NOMO-1 treated with dmso at 0.1 percent for 144 hours (cell line): ENCODE measurements around the gene SNAP23.

Experiments
- DNase-seq: peaks from one replicate; lab custom pipeline; 2025; ENCODE audit not compliant: unreplicated experiment; lab: John Stamatoyannopoulos, UW

The SNAP23 gene

DNA sequence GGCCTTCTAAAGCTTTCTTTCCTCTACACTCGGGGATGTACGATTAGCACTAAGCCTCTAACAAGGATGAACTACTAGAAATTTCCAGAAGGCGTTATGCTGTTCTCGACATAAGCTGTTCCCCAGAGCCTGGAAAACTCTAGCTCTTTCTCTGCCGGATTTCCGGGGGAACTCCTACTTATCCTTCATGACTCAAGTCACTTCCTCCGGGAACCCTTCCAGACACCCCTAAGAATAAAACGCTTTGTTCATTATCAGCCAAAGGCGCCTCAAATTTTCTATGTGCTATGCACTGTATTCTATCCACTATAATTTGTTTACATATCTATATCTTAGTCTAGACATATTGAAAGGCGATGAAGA lies 455 bp upstream of the SNAP23 start:
- DNase-seq = no peak

DNA sequence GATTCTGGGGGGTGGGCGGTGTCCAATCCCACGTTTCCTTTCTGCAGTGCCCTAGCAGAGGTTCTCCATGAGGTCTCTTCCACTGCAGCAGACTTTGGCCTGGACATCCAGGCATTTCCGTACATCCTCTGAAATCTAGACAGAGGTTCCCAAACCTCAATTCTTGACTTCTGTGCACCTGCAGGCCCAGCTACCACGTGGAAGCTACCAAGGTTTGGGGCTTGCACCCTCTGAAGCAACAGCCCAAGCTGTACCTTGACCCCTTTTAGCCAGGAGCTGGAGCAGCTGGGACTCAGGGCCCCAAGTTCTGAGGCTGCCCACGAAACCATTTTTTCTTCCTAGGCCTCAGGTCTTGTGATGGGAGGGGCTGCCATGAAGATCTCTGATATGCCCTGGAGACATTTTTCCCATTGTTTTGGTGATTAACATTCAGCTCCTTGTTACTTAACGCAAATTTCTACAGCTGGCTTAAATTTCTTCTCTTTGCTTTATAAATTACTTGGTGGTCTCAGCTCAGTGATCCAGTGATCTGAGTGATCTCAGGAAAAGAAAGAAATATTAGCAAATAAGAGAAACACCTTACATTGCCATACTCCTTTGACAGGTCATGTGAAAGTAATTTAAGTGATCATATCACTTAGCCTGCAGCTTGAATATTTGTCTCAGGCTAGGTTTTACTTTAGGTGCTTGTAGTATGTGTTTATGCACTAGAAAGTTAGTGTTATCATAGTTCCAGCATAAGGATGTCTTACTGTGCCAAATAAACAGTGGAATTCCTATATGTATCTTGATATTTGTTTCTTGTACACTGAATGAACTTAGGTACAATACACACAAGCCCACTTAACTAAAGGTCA lies 3.0 kb downstream of the SNAP23 start:
- DNase-seq = no peak

DNA sequence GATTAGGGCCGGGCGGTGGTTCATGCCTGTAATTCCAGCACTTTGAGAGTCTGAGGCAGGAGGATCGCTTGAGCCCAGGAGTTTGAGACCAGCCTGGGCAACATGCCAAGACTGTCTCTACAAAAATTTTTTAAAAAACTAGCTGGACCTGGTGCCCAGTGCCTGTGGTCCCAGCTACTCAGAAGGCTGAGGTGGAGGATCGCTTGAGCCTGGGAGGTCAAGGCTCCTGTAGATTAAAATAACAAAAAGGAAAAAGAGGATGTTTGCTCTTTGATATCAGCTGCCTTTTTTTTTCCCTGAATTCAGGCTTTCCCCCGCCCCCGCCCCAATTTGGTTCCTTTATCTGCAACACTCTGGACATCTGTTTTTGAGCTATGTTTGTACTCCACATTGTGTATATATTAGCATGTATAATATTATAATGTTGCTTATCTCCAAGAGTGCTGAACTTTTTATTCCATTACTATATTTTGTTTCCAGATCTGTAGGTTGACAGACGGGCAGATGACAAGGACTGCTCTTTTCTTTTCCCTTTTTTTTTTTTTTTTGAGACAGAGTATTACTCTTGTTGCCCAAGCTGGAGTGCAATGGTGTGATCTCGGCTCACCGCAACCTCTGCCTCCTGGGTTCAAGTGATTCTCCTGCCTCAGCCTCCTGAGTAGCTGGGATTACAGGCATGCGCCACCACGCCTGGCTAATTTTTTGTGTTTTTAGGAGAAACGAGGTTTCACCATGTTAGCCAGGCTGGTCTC lies 4.6 kb downstream of the SNAP23 start:
- no peak for DNase-seq

DNA sequence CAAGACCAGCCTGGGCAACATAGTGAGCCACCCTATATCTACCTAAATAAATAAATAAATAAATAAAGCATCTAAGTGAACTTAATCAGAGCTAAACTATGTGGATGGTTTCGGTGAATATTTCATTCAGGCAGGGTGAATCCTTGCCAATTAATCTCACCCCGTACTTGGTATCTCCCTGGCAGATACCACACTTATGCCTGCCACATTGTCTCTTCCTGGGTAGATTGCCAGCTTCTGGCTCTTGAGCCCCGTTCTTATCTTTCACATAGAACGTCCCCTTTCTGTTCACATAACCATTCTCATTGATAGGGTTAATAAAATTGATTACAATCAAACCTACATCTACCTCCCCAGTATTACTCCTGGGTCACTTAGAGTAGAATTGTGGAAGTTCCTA lies 7.0 kb downstream of the SNAP23 start:
- no peak for DNase-seq

DNA sequence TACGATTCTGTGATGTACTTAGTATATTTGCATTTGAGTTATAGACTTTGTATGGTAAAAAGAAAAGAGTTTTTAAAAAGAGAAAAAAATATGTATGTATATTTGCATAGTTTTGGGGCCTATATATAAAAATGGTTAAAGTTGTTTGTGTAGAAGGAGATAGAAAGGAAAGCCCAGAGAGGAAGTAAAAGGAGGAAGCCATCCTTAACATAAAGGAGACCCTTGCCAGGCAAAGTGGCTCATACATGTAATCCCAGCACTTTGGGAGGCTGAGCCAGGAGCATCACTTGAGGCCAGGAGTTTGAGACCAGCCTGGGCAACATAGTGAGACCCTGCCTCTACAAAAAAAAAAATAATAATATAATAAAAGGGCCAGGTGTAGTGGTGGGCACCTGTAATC lies 8.4 kb downstream of the SNAP23 start:
- DNase-seq = no peak

DNA sequence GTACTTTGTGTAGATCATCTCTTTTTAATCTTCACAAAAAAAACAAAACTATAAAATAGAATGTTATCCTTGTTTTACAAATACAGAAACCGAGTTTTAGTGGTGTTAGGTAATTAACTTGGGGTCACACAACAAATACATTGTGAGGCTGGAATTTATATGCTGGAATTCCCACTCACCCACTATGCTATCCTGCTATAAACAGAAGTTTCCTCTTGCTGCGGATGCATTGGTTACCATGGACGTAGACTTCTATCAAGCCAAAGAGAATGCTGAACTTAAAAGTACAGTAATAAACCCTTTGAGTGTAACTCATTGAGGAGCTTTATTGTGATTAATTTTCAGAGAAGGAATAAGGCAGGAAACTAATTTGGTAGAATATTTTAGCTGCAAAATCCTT lies 9.2 kb downstream of the SNAP23 start:
- no peak for DNase-seq

DNA sequence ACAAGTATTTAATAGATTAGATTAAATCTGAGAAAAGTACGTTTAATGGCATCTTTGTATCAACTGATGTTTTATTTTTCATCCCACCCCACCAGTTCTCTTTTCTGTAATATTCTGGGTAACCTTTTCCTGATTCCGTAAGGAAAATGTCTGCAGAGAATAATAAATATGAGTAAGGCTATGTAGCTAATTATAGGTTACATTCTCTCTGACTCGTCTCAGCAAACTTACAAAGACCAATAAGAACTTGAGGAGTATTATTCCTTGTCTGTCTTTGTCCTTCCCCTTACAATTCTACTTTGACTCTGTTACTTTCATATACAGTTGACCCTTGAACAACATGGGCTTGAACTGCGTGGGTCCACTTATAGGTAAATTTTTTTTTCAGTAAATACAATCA lies 12.1 kb downstream of the SNAP23 start:
- no peak for DNase-seq

DNA sequence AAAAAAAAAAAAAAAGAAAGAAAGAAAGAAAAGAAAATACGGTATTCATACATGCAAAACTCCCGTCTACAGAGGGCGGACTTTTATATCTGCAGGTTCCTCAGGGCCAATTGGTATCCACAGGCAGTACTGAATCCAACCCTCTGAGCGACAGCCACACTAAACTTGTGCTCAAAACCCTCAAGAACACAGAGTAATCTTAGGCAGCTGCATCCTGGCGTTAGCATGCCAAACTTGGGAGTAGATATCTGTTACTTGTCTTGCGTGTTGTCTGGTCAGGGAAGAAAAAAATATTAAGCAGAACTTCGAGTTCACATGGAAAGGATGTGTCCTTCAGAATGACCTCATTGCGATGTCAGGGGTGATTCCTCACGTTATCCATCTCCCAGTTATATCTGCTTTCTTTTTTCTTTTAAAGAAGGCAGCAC lies 12.8 kb downstream of the SNAP23 start:
- DNase-seq = no peak

DNA sequence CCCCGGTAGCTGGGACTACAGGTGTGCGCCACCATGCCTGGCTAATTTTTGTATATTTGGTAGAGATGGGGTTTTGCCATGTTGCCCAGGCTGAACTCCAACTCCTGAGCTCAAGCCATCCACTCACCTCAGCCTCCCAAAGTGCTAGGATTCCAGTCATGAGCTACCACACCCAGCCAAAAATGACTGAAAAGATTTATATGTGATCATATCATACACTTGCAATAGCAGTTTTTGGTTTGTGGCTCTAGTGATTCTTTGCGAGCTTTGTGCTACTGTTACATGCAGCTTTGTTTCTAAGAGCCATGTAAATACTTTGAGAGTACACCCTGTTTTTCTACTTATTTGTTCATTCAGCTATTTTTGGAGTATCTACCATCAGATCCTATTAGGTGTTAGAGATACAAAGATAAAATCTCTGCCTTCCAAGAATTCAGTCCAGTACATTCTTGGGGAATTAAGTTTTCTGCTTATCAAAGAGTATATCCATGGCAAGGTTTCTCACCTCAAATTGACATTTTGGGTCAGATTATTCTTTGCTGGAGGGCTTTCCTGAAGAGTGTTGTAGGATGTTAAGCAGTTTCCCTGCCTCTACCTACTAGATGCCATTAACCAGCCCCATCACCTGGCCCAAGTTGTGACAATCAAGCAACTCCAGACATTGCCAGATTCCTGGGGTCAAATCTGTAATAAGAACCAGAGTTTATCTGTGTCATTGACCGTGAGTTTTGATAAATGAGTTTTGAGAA lies 15.0 kb downstream of the SNAP23 start:
- no peak for DNase-seq

DNA sequence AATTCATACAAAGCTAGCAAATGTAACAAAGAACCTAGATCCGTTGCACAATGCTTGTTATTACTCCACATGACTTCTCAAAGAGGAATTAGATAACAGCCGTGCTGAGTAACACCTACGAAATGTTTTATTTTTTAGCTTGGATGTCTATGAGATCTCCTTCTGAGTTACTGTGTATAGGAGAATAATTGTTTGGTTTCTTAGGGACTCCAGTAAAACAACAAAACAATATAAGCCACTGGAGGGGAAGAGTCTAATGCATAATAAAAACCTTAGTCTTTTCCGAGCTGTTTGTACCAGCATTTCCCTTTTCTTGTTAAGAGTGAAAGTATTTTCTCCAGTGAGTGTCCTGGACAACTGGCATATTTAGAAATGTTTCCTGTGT lies 15.6 kb downstream of the SNAP23 start:
- no peak for DNase-seq

DNA sequence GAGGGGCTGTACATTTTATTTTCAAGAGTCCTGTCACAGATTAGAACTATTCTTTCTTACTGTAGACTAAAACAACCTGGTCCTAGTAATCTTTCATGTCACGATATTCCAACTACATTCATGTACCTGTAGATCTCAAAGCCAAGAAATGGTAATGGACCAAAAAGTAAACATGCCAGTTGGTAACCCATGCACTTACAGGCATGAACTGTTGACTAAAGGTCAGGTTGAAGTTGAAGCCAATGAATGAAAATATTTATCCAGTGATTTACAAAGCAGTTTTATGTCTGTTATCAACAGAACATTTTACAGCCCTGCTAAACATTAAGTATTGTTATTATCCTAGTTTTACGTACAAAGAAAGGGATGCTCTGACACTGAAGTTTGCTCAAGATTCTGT lies 27.9 kb downstream of the SNAP23 start:
- no peak for DNase-seq

DNA sequence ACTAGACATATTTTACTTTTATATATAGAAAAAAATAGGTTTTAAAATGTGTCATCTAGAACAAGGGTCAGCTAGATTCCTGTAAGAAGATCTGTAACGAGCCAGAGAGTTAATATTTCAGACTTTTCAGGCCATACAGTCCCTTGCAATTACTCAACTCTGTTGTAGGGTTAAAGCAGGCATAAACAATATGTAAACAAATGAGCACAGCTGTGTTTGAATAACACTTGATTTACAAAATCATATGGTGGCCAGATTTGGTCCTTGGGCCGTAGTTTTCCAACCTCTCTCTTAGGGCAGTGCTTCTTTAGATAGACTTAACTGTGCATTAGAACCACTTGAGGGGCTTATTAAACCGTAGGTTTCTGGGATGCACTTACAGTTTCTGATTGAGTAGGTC lies 33.5 kb downstream of the SNAP23 start:
- no peak for DNase-seq

DNA sequence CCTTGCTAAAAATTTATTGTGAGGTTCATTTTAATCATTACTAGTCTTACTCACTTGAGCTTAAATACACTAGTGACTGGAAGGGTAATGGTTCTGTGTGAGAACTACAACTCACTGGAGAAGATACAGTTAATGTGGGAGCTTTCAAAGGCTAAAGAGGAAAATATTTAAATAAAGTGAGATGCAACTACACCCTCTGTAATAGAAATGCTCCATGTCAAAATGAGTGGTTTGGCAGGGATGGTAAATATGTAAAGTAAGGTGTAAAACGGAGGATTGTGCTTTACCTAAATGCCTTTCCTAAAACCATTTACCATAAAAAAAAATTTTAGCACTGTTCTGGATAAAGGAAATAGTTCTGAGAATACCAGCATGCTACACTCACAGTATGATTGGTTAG lies 37.8 kb downstream of the SNAP23 start:
- no peak for DNase-seq

DNA sequence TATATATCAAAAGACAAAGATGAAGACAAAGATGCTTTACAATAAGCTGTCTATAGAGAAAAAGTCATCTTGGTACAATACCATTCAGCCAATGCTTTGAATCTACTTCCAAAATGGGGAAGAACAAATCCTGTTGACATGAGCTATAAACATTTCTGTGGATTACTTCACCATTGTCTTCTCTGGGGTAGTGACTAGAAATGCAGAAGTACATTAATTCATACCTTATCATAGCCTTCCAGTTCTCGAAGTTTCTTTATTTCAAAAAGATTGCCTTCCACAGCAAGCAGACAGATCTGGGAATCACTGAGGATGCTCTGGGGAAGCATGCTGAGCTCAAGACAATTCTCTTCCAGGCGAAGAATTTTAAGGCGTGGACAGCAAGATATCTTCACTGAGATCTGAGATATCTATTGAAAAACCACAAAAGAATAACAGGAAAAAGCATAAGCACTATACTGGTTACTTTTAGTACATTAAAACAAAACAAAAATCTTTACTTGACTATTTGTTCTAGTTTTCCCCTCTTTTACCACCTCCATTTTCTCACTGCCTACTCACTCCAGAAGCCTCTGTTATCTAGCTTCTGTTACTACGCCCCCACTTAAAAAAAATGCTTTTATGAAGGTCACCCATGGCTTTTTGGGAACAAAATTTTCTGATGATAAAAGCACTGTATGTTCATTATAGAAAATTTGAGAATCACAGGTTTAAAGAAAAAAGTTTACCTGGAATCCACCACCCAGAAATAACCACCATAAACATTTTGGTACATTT lies 49.6 kb downstream of the SNAP23 start:
- DNase-seq = peak; percentile 31

DNA sequence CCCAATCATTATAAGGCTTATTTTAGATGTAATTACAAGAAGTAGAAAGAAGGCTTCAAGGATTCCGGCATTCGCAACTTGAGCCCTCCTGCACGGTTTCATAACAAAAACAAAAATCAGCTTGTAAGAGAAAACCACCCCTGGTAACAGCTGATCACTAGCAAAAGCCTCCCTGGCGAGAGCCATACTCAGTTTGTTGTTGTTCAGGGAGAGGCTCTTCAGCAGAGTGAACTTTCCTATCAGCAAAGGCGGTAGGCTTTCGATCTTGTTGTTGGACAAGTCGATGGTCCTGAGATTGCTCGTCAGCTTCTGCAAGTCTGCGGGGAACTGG lies 52.4 kb downstream of the SNAP23 start:
- DNase-seq = no peak

DNA sequence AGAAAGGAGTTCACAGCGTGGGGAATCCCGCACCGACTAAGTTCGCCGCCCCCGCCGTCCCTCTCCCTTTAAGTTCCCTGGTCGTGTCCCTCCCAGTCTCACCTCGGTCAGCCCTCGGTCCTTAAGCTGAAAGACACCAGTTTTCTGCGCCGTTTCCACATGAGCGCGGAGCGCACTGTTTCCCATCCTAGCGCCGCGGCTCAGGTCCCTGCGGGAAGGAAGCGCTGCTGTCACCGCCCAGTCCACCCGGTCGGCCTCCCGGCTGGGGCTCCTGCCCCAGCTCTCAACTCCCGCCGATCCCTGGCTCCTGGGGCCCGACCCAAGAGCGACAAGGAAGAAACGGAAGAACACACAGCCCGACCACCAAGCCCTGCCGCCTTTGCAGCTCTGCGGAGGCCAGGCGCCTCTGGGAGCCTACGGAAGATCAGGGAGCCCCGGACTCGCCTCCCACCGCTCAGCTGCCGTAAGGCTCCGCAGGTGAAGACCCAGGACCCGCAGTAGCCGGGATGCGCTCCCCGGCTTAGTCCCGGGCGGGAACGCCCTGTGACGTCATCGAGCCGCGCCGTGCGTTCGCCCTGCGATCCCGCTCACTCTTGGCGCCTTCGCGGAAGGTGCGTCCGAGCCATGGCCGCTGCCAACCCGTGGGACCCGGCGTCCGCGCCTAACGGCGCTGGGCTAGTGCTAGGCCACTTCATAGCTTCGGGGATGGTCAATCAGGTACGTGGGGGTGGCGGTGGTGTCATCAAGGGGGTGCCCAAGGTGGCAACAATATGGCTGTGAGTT lies 53.0 kb downstream of the SNAP23 start, which contains the start of the genes HAUS2 and LRRC57:
Gene HAUS2, plus strand, starts transcription at position 590 of the 783 bp plus-strand sequence. Its CDS starts 35 bp downstream, at position 625.
Gene LRRC57, minus strand, starts transcription at position 545 of the 783 bp plus-strand sequence. Its CDS starts 359 bp downstream, at position 186.
- DNase-seq = peak; percentile 55

DNA sequence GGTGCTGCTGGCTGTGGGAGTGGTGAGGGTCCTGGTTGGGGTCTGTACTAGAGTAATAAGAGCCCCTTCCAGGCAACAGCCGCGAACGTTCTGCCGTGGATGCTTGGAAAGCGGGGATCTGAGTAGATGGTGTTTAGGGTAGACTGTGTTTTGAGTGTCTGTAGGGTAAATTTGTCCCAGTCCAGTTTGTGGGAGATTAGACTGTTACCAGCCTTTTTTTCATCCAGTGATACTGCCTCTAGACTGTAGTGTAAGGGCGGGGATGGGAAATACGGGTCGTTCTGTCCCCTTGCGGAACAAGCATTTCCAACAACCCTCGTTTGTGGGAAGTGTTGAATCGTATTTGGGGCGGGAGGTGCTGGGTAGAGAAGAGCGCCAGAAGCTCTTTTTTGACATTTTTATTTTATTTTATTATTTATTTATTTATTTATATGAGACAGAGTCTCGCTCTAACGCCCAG lies 53.6 kb downstream of the SNAP23 start:
- peak; percentile 48 for DNase-seq

DNA sequence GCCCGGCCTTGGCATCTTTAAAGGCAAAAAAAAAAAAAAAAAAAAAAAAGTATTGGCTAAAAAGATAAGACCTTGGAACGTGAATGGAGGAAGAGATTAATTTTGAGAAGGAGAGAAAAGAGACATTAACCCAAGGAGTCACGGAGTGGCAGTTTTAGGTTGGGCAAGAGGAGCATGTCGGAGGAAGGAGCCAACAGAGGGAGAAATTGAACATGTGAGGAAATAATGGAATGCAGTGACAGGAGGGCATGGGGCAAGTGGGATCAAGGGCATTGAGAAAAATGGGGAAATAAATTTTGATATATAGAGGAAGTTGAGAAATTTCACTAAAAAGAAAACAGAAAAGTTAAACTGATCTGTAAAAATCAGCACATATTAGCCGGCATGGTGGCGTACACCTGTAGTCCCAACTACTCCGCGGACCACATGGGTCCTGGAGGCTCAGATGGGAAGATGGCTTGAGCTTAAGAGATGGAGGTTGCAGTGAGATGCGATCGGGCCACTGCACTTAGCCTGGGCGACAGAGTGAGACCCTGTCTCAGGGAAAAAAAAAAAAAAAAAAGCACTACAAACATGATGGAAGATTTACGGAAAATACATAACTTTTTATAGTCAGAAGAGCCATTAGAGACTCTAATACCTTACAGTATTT lies 54.4 kb downstream of the SNAP23 start:
- DNase-seq = peak; percentile 28

DNA sequence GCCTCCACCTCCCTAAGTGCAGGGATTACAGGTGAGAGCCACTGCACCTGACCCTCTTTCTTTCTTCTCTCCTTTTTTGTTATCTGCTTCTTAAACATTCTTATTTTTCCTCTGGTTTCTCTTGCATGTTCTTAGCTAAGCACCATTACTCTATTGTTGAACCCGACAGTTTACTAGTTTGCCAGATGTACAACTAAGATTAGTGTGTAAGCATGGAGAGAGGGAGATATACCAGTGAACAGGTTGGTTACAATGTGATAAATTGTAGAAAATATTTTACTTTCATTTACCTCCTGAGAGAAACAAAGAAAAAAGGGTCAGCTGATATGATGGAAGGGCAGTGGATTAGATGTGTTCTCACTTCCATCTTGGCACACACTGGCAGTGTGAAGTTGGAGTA lies 58.1 kb downstream of the SNAP23 start:
- DNase-seq = no peak
